Activated naive CD8-positive, alpha-beta T cell treated with anti-CD3 and anti-CD28 coated beads, Interleukin-2, amount 50 U/mL, for 24 hours (primary cell): ENCODE measurements around the gene GALR1.
"Not testable (repeated sequence)": the region's sequence is repeated elsewhere in the genome, so short reads cannot be mapped to it uniquely, and the experiment has no call there.

Experiments
- ATAC-seq: fragments of 150-1000 bp; cut with Tn5 transposase; one replicate; pipeline ENCODE4 v1.10.0; 2021
- DNase-seq: peaks from one replicate; pipeline ENCODE4 v3.0.0; 2021
- H3K27ac Mint-ChIP-seq: one replicate; pipeline ENCODE4 v1.8.0; 2021; ENCODE audit warnings: mild to moderate bottlenecking, mixed read lengths
- H3K27me3 Mint-ChIP-seq: one replicate; pipeline ENCODE4 v1.8.0; 2021; ENCODE audit warnings: mixed read lengths
- H3K36me3 Mint-ChIP-seq: one replicate; pipeline ENCODE4 v1.8.0; 2021; ENCODE audit warnings: low read depth, mixed read lengths
- H3K4me1 Mint-ChIP-seq: one replicate; pipeline ENCODE4 v1.8.0; 2021; ENCODE audit warnings: mixed read lengths
- H3K4me3 Mint-ChIP-seq: one replicate; pipeline ENCODE4 v1.8.0; 2021; ENCODE audit warnings: mild to moderate bottlenecking, moderate library complexity, mixed read lengths
- H3K9me3 Mint-ChIP-seq: one replicate; pipeline ENCODE4 v1.8.0; 2021; ENCODE audit warnings: mixed read lengths

Gene GALR1

DNA sequence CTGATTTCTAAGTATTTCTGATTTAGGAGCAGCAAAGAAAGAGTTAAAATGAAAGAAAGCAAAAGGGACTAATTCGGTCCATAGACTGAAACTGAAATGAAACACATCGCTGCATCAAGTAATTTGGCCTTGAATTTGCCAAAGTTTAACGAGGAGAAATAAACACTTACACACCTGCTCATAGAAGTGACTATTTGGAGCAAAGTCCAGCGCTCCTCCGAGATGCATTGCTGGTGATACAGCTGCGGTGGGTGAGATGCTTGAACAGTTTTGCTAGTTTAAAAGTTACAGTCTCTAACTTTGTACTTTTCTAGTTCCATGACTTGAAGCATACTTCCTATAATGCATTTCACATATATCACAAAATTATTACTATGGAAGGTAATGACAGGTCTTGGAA is 18.3 kb downstream of the GALR1 start:
- no peak for ATAC-seq
- peaks cover 14% of the 10 kb centered on the region for H3K9me3 Mint-ChIP-seq
- H3K36me3 Mint-ChIP-seq: peaks cover 3% of the 10 kb centered on the region
- no peak for DNase-seq
- H3K27me3 Mint-ChIP-seq: peaks cover 23% of the 10 kb centered on the region
- no peak overlapping the region for H3K27ac Mint-ChIP-seq
- no peak overlapping the region for H3K4me3 Mint-ChIP-seq
- no peaks in the 10 kb centered on the region for H3K4me1 Mint-ChIP-seq

DNA sequence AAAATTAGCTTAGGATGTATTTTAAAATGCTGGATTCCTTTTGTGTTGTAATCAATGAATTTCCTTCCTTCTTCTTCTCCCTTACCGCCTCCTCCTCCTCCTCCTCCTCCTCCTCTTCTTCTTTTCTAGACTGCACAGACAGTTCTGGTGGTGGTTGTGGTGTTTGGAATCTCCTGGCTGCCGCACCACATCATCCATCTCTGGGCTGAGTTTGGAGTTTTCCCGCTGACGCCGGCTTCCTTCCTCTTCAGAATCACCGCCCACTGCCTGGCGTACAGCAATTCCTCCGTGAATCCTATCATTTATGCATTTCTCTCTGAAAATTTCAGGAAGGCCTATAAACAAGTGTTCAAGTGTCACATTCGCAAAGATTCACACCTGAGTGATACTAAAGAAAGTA is 18.8 kb downstream of the GALR1 start:
- H3K36me3 Mint-ChIP-seq: peaks cover 3% of the 10 kb centered on the region
- H3K4me3 Mint-ChIP-seq: no peak overlapping the region
- H3K27me3 Mint-ChIP-seq: peaks cover 23% of the 10 kb centered on the region
- no peaks in the 10 kb centered on the region for H3K4me1 Mint-ChIP-seq
- no peak for DNase-seq
- H3K27ac Mint-ChIP-seq: no peak overlapping the region
- no peak for ATAC-seq
- H3K9me3 Mint-ChIP-seq: peaks cover 14% of the 10 kb centered on the region

DNA sequence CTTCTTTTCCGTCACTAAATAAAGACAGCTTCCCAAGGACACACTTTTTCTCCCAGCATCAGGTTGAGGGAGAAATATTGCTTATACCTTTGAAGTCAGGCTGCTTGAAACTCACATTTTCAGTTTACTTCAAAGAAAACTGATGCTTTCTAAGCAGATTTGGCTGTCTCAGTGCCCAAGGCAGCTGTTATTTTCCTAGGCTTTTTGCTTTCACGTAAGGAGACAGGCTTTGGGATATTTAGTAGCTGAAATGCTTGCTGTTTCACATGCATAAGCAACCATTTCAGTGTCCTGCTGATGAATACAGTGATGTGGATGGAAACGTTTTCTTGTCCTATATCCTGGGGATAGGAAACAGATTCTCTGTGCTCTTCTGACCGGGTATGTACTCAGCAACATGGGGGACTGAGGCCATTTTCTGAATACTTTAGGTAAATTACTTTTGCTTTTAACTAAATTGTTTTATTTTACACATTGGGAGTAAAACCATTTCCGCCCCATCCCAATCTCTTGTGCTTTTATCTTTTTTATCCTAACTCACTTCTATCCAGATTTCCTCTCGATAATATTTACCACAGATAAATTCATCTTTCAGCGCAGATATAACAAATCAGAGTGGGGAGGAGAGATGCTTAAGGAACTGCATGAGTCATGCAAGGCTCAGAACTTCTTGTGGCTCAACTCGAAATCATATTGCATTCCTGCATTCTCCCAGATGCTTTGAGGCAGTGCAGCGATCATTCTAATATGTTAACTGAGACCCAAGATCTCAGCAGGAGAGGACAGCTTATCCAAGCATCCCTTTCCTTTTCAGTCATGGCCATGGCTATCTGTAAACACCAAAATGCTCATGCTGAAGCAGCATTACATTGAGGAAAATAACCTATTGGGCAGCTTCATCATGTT is 22.2 kb downstream of the GALR1 start:
- H3K4me1 Mint-ChIP-seq: no peaks in the 10 kb centered on the region
- H3K4me3 Mint-ChIP-seq: no peak overlapping the region
- no peaks in the 10 kb centered on the region for H3K9me3 Mint-ChIP-seq
- H3K36me3 Mint-ChIP-seq: no peaks in the 10 kb centered on the region
- no peak overlapping the region for H3K27ac Mint-ChIP-seq
- peaks cover 19% of the 10 kb centered on the region for H3K27me3 Mint-ChIP-seq
- ATAC-seq (no peak), DNase-seq (no peak)

DNA sequence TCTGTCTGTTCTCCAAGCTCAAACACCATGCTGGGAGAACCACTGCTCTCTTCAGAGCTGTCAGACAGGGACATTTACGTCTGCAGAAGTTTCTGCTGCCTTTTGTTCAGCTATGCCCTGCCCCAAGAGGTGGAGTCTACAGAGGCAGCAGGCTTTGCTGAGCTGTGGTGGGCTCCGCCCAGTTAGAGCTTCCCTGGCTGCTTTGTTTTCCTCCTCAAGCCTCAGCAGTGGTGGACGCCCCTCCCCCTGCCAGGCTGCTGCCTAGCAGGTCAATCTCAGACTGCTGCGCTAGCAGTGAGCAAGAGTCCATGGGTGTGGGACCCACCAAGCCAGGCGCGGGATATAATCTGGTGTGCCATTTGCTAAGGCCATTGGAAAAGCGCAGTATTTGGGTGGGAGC is 41.2 kb downstream of the GALR1 start:
- not testable (repeated sequence) for H3K27ac Mint-ChIP-seq, DNase-seq, H3K36me3 Mint-ChIP-seq, ATAC-seq, H3K4me1 Mint-ChIP-seq, H3K4me3 Mint-ChIP-seq
- Mint-ChIP-seq H3K27me3 (peaks cover 13% of the 10 kb centered on the region), H3K9me3 (peaks cover 12% of the 10 kb centered on the region)

DNA sequence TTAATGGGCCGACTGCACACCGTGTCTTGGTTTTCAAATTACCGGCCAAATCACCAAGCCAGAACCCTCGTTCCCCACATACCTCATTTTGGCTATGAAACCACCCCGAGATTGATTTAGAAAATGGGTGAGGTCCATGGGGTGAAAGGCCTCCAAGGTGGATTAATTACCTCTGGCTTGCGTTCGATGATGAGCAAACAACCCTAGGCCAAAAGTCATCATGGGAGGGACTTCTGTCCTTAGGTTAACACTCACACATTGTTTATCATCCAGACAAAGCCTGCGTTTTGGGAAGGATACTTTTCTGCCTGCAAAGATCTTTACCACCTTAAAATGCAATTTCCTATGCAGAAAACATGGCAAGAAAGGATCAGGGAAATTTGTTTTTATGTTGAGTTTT is 48.5 kb downstream of the GALR1 start:
- H3K4me3 Mint-ChIP-seq: no peak overlapping the region
- DNase-seq: no peak
- no peak overlapping the region for H3K27ac Mint-ChIP-seq
- no peaks in the 10 kb centered on the region for H3K9me3 Mint-ChIP-seq
- ATAC-seq: no peak
- H3K4me1 Mint-ChIP-seq: no peaks in the 10 kb centered on the region
- H3K27me3 Mint-ChIP-seq: peaks cover 3% of the 10 kb centered on the region
- H3K36me3 Mint-ChIP-seq: no peaks in the 10 kb centered on the region

DNA sequence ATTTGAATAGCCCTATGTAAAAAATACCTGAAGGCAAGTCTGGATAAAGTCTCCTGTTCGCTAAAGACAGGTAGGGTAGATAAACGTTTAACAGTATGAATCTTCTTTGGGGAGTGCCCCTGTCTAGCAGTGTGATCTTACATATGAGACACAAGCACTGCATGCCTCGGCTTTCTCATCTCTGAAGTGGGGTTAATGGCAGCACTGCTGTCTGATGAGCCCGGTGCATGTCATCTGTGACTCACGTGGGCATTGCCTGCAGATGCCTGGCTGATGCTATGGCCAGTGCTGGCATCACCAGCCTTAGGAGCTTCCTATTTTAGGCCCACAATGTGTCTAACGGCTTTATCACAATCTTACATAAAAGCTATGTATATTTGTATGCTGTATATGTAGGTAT is 50.1 kb downstream of the GALR1 start:
- H3K27ac Mint-ChIP-seq: no peak overlapping the region
- H3K27me3 Mint-ChIP-seq: peaks cover 6% of the 10 kb centered on the region
- H3K36me3 Mint-ChIP-seq: no peaks in the 10 kb centered on the region
- H3K9me3 Mint-ChIP-seq: no peaks in the 10 kb centered on the region
- DNase-seq (no peak), ATAC-seq (no peak)
- H3K4me3 Mint-ChIP-seq: no peak overlapping the region
- H3K4me1 Mint-ChIP-seq: no peaks in the 10 kb centered on the region

DNA sequence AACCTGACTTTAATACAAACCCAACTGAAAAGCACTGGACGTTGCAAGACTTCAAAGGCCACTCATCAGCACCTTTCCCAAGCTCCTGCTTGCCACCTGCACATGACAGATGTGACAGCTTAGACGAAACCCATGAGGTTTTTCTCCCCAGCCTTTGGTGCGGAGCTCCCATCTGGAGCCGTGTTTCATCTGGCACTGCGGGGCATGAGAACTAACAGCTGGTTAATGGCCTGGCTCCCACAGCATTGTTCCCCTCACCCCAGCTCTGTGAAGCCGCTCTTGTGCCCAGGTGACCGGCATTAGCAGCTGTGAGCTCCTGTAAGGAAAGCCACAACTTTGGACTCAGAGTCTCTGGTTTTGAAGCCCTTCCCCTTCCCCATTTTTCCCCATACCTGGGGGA is 50.9 kb downstream of the GALR1 start:
- Mint-ChIP-seq H3K27ac (no peak overlapping the region), H3K36me3 (no peaks in the 10 kb centered on the region), H3K9me3 (no peaks in the 10 kb centered on the region), H3K4me3 (no peak overlapping the region), H3K27me3 (peaks cover 6% of the 10 kb centered on the region), H3K4me1 (no peaks in the 10 kb centered on the region)
- ATAC-seq (no peak), DNase-seq (no peak)

DNA sequence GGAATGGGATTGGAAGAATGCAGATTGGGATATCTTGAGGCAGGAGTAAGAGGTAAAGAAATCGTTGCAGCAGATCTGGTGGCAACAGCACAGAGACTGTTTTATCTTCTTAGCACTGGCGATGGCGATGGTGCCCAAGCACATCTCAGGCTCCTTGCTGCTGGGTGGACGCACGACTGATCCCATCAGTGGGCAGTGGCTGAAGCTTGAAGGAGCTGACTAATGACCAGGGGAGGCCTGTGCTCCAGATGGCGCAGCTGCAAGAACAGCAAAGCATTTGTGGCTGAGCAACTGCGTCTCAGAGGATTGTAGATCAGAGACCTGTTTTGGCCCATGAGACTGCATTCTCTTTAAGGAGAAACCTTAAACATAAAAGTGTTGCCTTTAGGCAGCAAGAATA is 54.6 kb downstream of the GALR1 start:
- no peak overlapping the region for H3K4me3 Mint-ChIP-seq
- H3K27ac Mint-ChIP-seq: no peak overlapping the region
- no peaks in the 10 kb centered on the region for H3K4me1 Mint-ChIP-seq
- peaks cover 9% of the 10 kb centered on the region for H3K27me3 Mint-ChIP-seq
- ATAC-seq (no peak), DNase-seq (no peak)
- no peaks in the 10 kb centered on the region for H3K9me3 Mint-ChIP-seq
- no peaks in the 10 kb centered on the region for H3K36me3 Mint-ChIP-seq

DNA sequence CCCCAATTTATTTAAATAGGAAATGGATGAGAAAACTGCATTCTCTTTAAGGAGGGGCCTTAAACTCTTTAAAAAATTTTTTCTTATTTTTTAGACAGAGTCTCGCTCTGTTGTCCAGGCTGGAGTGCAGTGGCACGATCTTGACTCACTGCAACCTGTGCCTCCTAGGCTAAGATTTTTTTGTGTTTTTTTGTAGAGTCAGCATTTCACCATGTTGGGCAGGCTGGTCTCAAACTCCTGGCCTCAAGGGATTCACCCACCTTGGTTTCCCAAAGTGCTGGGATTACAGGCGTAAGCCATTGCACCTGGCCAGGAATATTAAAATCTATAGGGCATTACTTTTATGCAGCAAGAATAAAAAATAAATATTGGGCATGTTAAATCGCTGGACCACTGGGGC is 56.0 kb downstream of the GALR1 start:
- H3K4me3 Mint-ChIP-seq: no peak overlapping the region
- no peak overlapping the region for H3K27ac Mint-ChIP-seq
- no peaks in the 10 kb centered on the region for H3K36me3 Mint-ChIP-seq
- no peaks in the 10 kb centered on the region for H3K9me3 Mint-ChIP-seq
- DNase-seq (no peak), ATAC-seq (no peak)
- peaks cover 9% of the 10 kb centered on the region for H3K27me3 Mint-ChIP-seq
- H3K4me1 Mint-ChIP-seq: no peaks in the 10 kb centered on the region

DNA sequence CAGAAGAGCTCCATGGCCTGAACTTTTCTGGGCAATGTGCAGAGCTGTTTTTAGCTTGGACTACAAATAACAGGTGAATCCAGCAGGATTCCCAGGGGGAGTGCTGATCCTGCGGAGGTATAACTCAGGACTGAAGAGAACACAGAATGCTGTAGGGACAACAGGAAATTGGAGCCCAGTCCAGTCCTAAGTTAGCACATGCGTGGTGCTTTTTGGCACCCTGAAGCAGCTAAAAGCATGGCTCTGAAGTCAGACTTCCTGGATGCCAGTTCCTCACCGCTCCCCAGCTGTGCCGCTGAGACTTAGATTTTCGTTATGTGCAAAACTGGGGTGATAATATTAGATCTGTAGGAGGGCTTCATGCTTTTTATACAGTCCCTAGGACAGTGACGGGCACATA is 58.6 kb downstream of the GALR1 start:
- no peaks in the 10 kb centered on the region for H3K4me1 Mint-ChIP-seq
- DNase-seq (no peak), ATAC-seq (no peak)

DNA sequence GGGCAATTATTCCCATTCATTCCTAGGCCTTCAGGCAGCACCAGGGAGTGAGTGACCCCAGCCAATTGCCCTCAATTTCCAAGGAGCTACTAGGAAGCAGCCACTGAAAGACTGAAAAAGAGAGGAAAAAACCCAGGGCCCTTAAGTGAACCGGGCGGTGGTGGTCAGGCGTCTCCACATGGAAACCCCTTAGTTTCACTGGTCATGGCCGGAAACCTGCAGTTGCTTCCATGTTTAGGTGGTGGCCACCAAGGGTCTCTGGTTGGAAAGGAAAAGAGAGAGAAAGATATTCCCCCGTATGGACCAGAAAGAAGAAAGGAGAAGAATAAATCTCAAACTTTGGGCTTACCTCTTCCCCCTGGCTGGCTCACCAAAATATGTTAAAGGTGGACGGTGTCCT is 64.9 kb downstream of the GALR1 start:
- Mint-ChIP-seq H3K36me3 (no peaks in the 10 kb centered on the region), H3K4me3 (no peak overlapping the region), H3K27ac (no peak overlapping the region), H3K27me3 (peaks cover 3% of the 10 kb centered on the region), H3K9me3 (no peaks in the 10 kb centered on the region), H3K4me1 (no peaks in the 10 kb centered on the region)
- DNase-seq: no peak
- ATAC-seq: no peak

More for the DNA sequence above, 58.6 kb downstream of the GALR1 start:
- peaks cover 9% of the 10 kb centered on the region for H3K27me3 Mint-ChIP-seq
- no peak overlapping the region for H3K27ac Mint-ChIP-seq
- no peaks in the 10 kb centered on the region for H3K9me3 Mint-ChIP-seq
- no peaks in the 10 kb centered on the region for H3K36me3 Mint-ChIP-seq
- no peak overlapping the region for H3K4me3 Mint-ChIP-seq

DNA sequence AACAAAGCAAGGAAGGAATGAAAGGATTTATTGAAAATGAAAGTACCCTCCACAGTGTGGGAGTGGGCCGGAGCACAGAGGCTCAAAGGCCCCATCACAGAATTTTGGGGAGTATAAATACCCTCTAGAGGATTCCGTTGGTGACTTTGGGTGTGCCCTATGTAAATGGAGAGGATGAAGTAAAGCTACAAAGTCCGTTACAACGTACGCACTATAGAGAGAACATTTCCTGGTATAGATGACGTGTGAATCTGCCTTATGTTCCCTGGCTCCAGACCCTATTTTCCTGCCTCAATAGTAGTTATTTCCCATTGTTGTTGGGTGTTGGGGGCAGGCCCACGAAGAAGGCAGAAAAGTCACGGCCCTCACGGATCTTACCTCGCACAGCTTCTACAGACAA is 65.3 kb downstream of the GALR1 start:
- no peaks in the 10 kb centered on the region for H3K4me1 Mint-ChIP-seq
- no peak overlapping the region for H3K27ac Mint-ChIP-seq
- no peaks in the 10 kb centered on the region for H3K9me3 Mint-ChIP-seq
- no peak for ATAC-seq
- no peak for DNase-seq
- H3K36me3 Mint-ChIP-seq: no peaks in the 10 kb centered on the region
- H3K27me3 Mint-ChIP-seq: peaks cover 7% of the 10 kb centered on the region
- no peak overlapping the region for H3K4me3 Mint-ChIP-seq

DNA sequence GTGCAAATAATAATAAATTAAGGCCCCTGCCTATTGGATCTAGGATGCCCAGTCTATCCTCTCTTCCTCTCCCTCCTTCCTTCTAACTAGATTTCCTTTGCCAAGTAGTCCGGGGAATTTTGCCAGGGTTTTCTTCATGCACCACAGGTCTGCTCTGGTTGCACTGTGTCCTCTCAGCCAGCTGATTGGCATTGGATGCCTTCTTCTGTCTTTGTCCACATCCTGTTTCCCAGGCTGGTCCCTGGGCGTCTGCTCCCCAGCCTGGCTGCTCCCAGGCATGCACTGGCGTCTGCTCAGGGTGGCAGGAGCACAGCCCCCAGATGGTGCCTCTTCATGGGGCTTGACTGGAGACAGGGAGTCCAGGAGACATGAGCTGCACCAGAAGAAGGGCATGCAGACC is 66.4 kb downstream of the GALR1 start:
- ATAC-seq (no peak), DNase-seq (no peak)
- H3K9me3 Mint-ChIP-seq: no peaks in the 10 kb centered on the region
- H3K4me3 Mint-ChIP-seq: no peak overlapping the region
- H3K27ac Mint-ChIP-seq: no peak overlapping the region
- H3K36me3 Mint-ChIP-seq: no peaks in the 10 kb centered on the region
- no peaks in the 10 kb centered on the region for H3K4me1 Mint-ChIP-seq
- H3K27me3 Mint-ChIP-seq: peaks cover 10% of the 10 kb centered on the region

DNA sequence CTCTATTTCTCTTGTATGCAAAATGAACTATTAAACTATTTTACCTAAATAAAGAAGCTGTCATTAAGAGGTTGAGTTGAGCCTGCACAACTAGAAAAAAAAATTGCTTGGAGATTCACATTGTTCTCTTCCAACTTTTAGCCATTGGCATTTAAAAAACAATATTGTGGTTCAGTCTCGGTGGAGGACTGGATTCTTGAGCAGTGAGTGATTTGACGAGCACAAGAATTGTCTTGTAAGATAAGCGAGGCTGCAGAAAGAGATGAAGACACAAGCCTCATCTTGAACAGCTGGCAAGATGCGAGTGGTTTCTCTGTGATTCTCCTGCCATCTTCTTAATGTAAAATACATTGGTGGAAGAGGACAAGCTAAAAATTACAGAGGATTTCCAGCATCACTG is 67.0 kb downstream of the GALR1 start:
- Mint-ChIP-seq H3K27ac (no peak overlapping the region), H3K9me3 (no peaks in the 10 kb centered on the region), H3K4me3 (no peak overlapping the region), H3K4me1 (no peaks in the 10 kb centered on the region), H3K27me3 (peaks cover 10% of the 10 kb centered on the region), H3K36me3 (no peaks in the 10 kb centered on the region)
- ATAC-seq (no peak), DNase-seq (no peak)

DNA sequence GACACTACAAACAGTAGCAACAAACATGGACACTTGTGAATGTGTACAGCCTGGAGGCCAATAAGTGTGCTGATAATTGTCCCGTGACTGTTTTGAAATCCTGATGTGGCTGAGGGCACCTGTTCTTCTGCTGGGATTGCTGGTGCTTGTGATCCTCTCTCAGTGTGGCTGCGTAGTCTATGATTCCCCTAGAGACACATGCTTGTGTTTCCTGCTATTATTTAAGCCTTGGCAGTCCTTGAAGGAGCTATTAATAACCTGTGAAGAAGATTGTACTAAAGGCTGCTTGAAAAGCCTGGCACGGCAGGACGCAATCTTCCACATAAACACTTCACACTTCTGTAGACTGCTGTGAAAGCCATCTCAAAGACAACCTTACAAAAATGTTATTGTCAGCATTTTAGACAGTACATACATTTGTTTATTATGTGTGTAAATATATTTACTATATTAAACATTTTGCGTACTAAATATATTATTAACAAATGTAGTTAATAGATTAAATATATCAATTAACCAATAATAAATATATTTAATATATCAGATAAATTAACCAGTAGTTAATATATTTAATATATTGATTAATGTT is 71.4 kb downstream of the GALR1 start:
- H3K4me3 Mint-ChIP-seq: no peak overlapping the region
- ATAC-seq: no peak
- no peak for DNase-seq
- no peak overlapping the region for H3K27ac Mint-ChIP-seq
- no peaks in the 10 kb centered on the region for H3K36me3 Mint-ChIP-seq
- no peaks in the 10 kb centered on the region for H3K9me3 Mint-ChIP-seq
- no peaks in the 10 kb centered on the region for H3K4me1 Mint-ChIP-seq
- peaks cover 16% of the 10 kb centered on the region for H3K27me3 Mint-ChIP-seq
